Spinal cord (tissue), 10 donors: Measurements from ENCODE around the gene NAA10. TPM values are rescaled to one million over a fixed set of nuclear protein-coding genes. Genes with fewer than 3 reads are reported as not detected.

Experiments
- DNase-seq, 6 donors: peaks; one replicate each; pipeline versions ENCODE4 v3.0.0 to v3.0.0-alpha.2; 2013 to 2015; ENCODE audit warnings: low spot score in 6 of 6, low read depth in 4 of 6
- H3K27ac ChIP-seq: one replicate; pipeline ENCODE4 v1.5.1; 2013; ENCODE audit warnings: low read depth, low read length, control low read depth
- H3K27me3 ChIP-seq: one replicate; pipeline ENCODE4 v1.6.1; 2013; ENCODE audit warnings: low read length; ENCODE audit not compliant: control insufficient read depth, insufficient read depth
- H3K36me3 ChIP-seq: one replicate; pipeline ENCODE4 v1.6.1; 2013; ENCODE audit warnings: low read length; ENCODE audit not compliant: control insufficient read depth, insufficient read depth
- H3K4me1 ChIP-seq: one replicate; pipeline ENCODE4 v1.6.1; 2013; ENCODE audit warnings: low read length; ENCODE audit not compliant: control insufficient read depth, insufficient read depth
- H3K4me3 ChIP-seq: one replicate; pipeline ENCODE4 v1.5.1; 2013; ENCODE audit warnings: low read depth, low read length, control low read depth
- H3K9me3 ChIP-seq: one replicate; pipeline ENCODE4 v1.6.1; 2013; ENCODE audit warnings: low read length; ENCODE audit not compliant: control insufficient read depth, insufficient read depth
- WGBS: methylation state at CpG from one replicate; pipeline ENCODE4 v1.1.5; 2013; ENCODE audit warnings: missing lambda C conversion rate; ENCODE audit not compliant: insufficient coverage; 5-methylcytosine and 5-hydroxymethylcytosine counted together
- polyA plus RNA-seq, 2 donors: library from polyadenylated mRNA; unstranded; fragments of 120-200 nt; gene quantifications; one replicate each; pipeline ENCODE4 v1.2.1, GENCODE V29; 2013; ENCODE audit not compliant: insufficient read length in 2 of 2
- total RNA-seq, 2 donors: library from RNA; depleted of rRNA in 1 of 2; stranded (reverse); fragments of 120-200 nt in 1 of 2; fragments of >200 nt in 1 of 2; gene quantifications; one replicate each; pipeline versions ENCODE4 v1.2.3 to v1.2.4, GENCODE V29; 2013 to 2014
- donor health status: healthy.

The NAA10 gene
- total and polyA plus RNA-seq, 4 donors = 26.9 to 115 (median 82.8) TPM

DNA sequence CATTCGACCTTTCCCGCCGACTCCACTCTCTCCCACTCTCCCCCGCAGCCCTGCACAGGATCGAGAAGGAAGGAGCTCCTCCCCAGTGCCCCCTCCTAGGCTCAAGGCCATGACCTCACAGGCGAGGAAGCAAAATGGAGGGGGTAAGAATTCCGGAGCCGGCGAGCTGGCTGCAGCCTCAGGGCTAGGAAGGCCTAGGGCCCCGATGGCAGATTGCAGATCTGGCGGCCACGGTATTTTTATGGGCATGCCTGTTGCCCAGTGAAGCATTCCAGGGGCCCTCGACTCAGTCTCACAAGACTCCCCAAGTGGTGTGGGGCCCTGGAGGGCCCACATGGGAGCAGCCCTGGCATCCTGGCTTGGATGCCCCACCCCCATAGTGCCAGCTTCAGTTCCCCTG lies 47.9 kb downstream of the NAA10 start:
- Histone ChIP-seq H3K4me3 (peak overlapping the region; percentile 33), H3K27me3 (peaks cover 36% of the 10 kb centered on the region), H3K9me3 (no peaks in the 10 kb centered on the region), H3K27ac (no peak overlapping the region), H3K36me3 (peaks cover 6% of the 10 kb centered on the region), H3K4me1 (peaks cover 43% of the 10 kb centered on the region)
- DNase-seq = no peak
- WGBS = 37% methylated on average over 11 of the region's 13 CpGs

DNA sequence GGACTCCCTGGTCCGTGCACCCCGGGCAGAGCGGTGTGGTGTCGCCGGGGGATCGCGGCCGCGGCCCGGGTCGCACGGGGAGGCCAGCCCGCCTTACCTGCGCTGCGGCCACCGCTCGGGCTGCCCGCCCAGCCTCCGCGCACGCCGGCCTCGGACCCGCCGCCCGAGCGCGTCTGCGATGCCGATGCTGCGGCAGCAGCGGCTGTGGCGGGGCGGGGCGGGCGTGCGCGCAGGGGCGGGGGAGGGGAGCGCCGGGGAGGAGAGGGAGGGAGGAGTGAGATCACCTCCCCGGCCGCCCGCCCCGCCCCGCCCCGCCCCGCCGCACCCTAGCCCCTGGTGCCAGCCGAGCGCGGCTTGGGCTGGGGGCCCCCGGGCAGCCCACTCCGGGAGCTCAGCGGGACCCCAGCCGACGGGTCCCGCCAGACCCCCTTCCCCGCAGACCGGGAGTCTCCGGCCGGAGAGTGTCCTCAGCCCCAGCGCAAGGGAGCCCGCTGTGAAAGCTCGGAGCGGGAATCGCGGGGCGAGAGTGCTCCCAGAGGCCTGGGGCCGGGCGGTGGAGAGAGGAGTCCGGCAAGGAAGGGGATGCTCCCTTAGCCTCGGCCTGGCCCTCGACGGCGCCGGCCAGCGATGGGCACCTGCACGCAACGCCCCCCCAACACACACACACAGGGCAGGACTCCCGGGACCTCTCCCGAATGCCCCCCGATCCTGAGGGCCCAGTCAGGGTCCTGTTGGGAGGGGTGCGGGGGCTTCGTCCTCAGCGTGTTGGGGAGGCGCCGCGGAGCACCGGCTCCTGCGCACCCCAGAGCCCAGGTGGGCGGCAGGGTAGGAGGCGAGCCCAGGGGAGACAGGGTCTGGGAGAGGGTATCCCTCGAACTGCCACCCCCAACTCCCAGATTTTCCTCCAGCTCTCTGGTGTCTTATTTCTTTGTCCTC lies 48.6 kb downstream of the NAA10 start, which contains the start of gene L1CAM:
Gene L1CAM, minus strand, starts transcription at position 206 of the 936 bp plus-strand sequence. CDS start 10,337 bp downstream, outside the sequence.
- Histone ChIP-seq H3K27me3 (peaks cover 36% of the 10 kb centered on the region), H3K4me1 (peaks cover 49% of the 10 kb centered on the region), H3K27ac (peak within 1 kb of the TSS; percentile 54), H3K4me3 (peak within 1 kb of the TSS; percentile 52), H3K36me3 (peaks cover 9% of the 10 kb centered on the region), H3K9me3 (no peaks in the 10 kb centered on the region)
- peak in 1 of 6 donors; percentile 66 for DNase-seq
- 16% methylated on average over 56 of the region's 94 CpGs for WGBS

DNA sequence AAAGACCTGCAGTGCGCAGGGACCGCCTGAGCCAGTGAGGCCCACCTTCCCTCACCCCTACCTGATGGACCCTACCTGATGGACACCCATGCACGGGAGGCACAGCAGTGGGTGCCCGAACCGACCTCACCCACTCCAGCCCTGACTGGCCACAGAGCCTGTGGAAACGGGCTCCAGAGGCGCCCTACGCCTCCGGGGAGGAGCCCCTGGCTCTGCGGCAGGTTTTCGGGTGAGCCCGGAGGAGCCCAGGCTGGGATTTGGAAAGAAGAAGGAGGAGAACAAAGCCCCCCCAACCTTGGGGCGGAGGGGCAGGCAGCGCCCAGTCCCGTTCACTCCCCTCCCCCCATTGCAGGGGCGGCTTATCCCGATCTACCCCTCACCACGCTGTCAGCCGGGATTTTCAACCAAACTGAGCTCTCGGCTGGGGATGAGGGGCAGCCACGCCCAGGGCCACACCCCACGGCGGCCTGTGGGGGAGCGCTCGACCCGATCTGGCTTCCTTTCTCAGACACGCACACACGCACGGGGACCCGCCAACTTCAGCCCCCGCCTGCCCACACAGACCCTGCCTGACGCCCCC lies 49.5 kb downstream of the NAA10 start:
- H3K36me3 ChIP-seq = peaks cover 14% of the 10 kb centered on the region
- peaks cover 36% of the 10 kb centered on the region for H3K27me3 ChIP-seq
- H3K4me3 ChIP-seq = peak overlapping the region; percentile 52
- WGBS = 12% methylated on average over 28 of the region's 32 CpGs
- H3K4me1 ChIP-seq = peaks cover 59% of the 10 kb centered on the region
- H3K27ac ChIP-seq = peak overlapping the region; percentile 54
- H3K9me3 ChIP-seq = no peaks in the 10 kb centered on the region
- no peak for DNase-seq

DNA sequence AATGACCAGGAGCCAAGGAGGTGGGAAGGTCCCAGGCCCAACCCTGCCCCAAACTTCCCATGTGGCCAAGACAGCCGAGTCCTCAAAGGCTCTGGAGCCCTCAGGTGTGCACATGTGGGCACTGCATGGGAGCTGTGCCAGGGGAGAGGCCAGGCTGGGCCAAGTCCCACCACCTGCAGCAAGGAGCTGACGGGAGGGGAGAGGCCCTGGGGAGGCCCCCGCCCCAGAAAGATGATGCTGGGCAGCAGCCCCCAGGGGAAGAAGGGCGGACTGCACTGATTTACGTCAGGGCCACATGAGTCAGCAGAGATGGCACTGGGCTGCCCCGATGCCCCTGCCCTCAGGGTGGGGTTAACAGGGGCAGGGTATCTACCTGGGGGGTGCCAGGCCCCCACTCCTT lies 50.2 kb downstream of the NAA10 start:
- peak in 1 of 6 donors; percentile 54 for DNase-seq
- Histone ChIP-seq H3K9me3 (no peaks in the 10 kb centered on the region), H3K4me1 (peaks cover 66% of the 10 kb centered on the region), H3K27me3 (peaks cover 36% of the 10 kb centered on the region), H3K4me3 (peak overlapping the region; percentile 52), H3K27ac (peak overlapping the region; percentile 54), H3K36me3 (peaks cover 14% of the 10 kb centered on the region)
- WGBS = 40% methylated on average over 5 of the region's 6 CpGs

DNA sequence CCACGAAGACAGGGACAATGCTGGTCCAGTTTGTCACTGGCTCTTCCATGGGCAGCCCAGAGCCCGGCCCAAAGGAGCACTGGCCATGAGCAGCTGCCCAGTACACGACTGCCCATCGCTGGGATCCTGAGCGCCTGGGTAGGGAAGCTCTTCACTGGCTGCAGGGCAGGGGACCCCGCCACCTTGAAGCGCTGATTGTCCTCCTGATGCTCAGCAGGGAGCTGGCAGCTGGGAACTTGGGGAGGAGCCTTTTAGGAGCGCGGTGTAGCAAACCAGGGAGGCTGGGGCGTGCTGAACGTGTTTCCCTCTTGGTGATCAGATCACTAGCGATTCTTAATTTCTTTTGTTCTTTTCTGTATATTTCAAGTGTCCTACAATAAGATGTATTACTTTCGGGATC lies 50.7 kb downstream of the NAA10 start:
- no peaks in the 10 kb centered on the region for H3K9me3 ChIP-seq
- H3K36me3 ChIP-seq = peaks cover 14% of the 10 kb centered on the region
- 43% methylated on average over 7 of the region's 13 CpGs for WGBS
- peaks cover 70% of the 10 kb centered on the region for H3K4me1 ChIP-seq
- peaks cover 36% of the 10 kb centered on the region for H3K27me3 ChIP-seq
- H3K27ac ChIP-seq = peak overlapping the region; percentile 80
- DNase-seq = no peak
- H3K4me3 ChIP-seq = no peak overlapping the region

DNA sequence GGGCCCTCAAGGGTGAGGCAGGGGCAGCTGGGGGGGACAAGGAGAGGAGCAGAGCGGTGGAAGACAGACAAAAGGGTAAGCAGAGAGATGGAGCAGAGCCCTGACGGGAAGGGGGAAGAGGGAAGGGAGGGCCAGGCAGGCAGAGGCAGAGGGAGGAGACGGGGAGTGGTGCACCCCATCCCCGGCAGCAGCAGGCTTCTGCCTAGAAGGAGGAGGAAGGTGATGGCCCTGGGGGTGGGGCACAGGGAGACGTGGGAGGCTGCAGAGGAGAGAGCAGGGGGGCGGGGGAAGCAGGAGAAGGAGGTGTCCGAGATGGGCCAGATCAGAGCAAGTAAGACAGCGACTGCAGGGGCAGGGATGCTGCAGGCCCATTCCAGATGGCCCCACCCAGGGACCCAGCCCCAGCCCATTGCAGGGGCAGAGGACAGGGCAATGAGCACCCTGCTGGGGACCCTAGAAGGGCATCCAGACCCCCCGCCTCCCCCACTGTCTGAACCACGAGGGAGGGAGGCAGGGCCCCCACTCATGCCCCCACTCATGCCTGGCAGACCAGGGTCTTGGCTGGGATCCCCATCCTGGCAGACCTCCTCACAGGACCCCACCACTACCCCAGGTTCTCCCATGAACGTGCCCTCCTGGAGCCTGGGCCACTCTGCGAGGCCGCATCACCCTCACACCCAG lies 51.5 kb downstream of the NAA10 start:
- WGBS = 59% methylated on average over 12 of the region's 13 CpGs
- no peaks in the 10 kb centered on the region for H3K9me3 ChIP-seq
- DNase-seq = no peak
- peaks cover 78% of the 10 kb centered on the region for H3K4me1 ChIP-seq
- H3K27me3 ChIP-seq = peaks cover 36% of the 10 kb centered on the region
- H3K4me3 ChIP-seq = peak overlapping the region; percentile 16
- peak overlapping the region; percentile 80 for H3K27ac ChIP-seq
- peaks cover 14% of the 10 kb centered on the region for H3K36me3 ChIP-seq

DNA sequence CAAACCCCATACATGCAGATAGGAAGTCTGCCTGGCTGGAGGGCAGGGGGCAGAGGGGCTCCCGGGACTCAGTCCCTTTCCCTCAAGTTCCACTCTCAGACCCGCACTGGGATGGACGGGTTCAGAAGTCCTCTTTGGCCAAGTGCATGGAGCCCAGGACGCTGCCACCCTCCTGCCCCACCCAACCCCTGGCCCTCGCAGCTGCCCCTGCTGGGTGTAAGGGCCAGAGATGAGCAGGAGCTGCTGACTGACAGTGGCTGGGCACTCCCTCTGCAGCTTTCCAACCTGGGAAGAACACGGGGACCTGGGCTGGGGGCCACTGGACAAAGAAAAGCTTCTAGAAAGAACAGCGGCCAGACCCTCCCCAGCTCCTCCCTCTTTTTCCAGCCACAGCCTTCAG lies 52.3 kb downstream of the NAA10 start:
- no peak overlapping the region for H3K4me3 ChIP-seq
- H3K36me3 ChIP-seq = peaks cover 14% of the 10 kb centered on the region
- peaks cover 82% of the 10 kb centered on the region for H3K4me1 ChIP-seq
- 74% methylated on average over 6 of the region's 7 CpGs for WGBS
- DNase-seq = no peak
- peak overlapping the region; percentile 80 for H3K27ac ChIP-seq
- no peaks in the 10 kb centered on the region for H3K9me3 ChIP-seq
- peaks cover 34% of the 10 kb centered on the region for H3K27me3 ChIP-seq

DNA sequence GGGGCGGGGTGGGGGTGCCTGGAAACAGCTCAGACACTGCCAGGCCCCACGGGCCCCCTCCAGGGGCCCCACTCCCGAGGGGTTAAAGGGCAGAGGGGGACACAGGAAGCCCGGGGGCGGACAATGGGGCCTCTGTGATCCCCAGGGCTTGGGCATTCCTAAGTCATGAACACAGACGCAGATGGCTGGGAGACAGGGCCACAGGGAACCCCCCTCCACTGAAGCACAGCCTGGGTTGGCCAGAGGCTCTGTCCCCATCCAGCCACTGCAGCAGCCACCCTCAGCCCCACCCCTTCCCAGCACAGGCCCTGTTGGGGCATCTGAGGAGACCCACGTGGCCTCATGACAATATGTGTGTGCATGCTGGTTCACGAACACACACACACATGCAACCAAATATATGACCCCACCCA lies 52.7 kb downstream of the NAA10 start:
- 28% methylated on average over 7 of the region's 8 CpGs for WGBS
- Histone ChIP-seq H3K4me1 (peaks cover 80% of the 10 kb centered on the region), H3K4me3 (no peak overlapping the region), H3K27me3 (peaks cover 30% of the 10 kb centered on the region), H3K9me3 (no peaks in the 10 kb centered on the region), H3K27ac (peak overlapping the region; percentile 80), H3K36me3 (peaks cover 14% of the 10 kb centered on the region)
- no peak for DNase-seq

DNA sequence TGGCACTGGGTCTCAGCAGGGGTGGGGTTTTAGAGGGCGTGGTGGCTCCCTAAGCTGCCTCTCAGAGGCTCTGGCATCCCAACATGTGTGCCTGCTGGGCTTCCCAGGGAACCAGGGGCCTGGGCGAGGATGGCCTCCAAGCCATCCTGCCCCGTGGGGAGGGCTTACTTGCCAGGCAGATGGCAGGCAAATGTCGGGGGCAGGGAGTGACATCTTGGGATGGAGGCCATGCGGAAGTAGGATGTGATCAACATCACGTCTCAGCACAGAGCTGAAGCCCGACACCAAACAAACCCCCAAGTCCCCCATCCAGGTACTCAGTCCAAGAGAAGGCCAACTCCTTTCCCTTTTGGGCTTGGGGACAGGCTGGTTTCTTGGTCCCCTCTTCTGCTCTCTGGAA lies 53.6 kb downstream of the NAA10 start:
- 48% methylated on average over 2 of the region's 7 CpGs for WGBS
- H3K36me3 ChIP-seq = peaks cover 14% of the 10 kb centered on the region
- H3K4me3 ChIP-seq = no peak overlapping the region
- DNase-seq = no peak
- H3K27ac ChIP-seq = peak overlapping the region; percentile 75
- peaks cover 72% of the 10 kb centered on the region for H3K4me1 ChIP-seq
- no peaks in the 10 kb centered on the region for H3K9me3 ChIP-seq
- peaks cover 22% of the 10 kb centered on the region for H3K27me3 ChIP-seq
